Measurements from ENCODE around the gene EXT2.

EXT2 gene

GRCh38 chr11:44138980-44139379 lies 43.5 kb downstream of the EXT2 start:
- Histone ChIP-seq H3K4me1 (ENCODE audit: control insufficient read depth in 5 of 5, insufficient read depth in 5 of 5, low read length in 5 of 5) (peaks cover 1 to 35% (median 32%) of the 10 kb centered on the region in 5 donors), H3K9me3 (ENCODE audit: control insufficient read depth in 5 of 5, low read length in 5 of 5) (no peaks in the 10 kb centered on the region), H3K27ac (ENCODE audit: low read depth, low read length) (peak overlapping the region; percentile 70), H3K27me3 (ENCODE audit: control insufficient read depth in 5 of 5, insufficient read depth in 4 of 5, low read length in 5 of 5) (no peaks in the 10 kb centered on the region), H3K36me3 (ENCODE audit: control insufficient read depth in 5 of 5, insufficient read depth in 5 of 5, low read length in 5 of 5) (peaks cover 0 to 8% (median 5%) of the 10 kb centered on the region in 5 donors), H3K4me3 (ENCODE audit: low read depth in 1 of 5, low read length in 5 of 5) (no peak overlapping the region), H3K9ac (ENCODE audit: low read length in 5 of 5) (no peak overlapping the region)

- Histone ChIP-seq H3K9ac (ENCODE audit: low read length in 5 of 5) (peak overlapping the region in 3 of 5 donors; percentile 17 to 69 (median 57)), H3K4me3 (ENCODE audit: low read depth in 1 of 5, low read length in 5 of 5) (peak overlapping the region in 1 of 5 donors; percentile 11), H3K9me3 (ENCODE audit: control insufficient read depth in 5 of 5, low read length in 5 of 5) (no peaks in the 10 kb centered on the region), H3K36me3 (ENCODE audit: control insufficient read depth in 5 of 5, insufficient read depth in 5 of 5, low read length in 5 of 5) (peaks cover 0 to 8% (median 2%) of the 10 kb centered on the region in 5 donors), H3K27ac (ENCODE audit: low read depth, low read length) (peak overlapping the region; percentile 70), H3K27me3 (ENCODE audit: control insufficient read depth in 5 of 5, insufficient read depth in 4 of 5, low read length in 5 of 5) (no peaks in the 10 kb centered on the region), H3K4me1 (ENCODE audit: control insufficient read depth in 5 of 5, insufficient read depth in 5 of 5, low read length in 5 of 5) (peaks cover 3 to 43% (median 39%) of the 10 kb centered on the region in 5 donors)
Observed at GRCh38 chr11:44139565-44140330, 44.3 kb downstream of the EXT2 start.

GRCh38 chr11:44140372-44140771 lies 44.9 kb downstream of the EXT2 start:
- H3K27me3 ChIP-seq (ENCODE audit: control insufficient read depth in 5 of 5, insufficient read depth in 4 of 5, low read length in 5 of 5), result no peaks in the 10 kb centered on the region
- H3K4me3 ChIP-seq (ENCODE audit: low read depth in 1 of 5, low read length in 5 of 5), result no peak overlapping the region
- no peaks in the 10 kb centered on the region for H3K9me3 ChIP-seq (ENCODE audit: control insufficient read depth in 5 of 5, low read length in 5 of 5)
- peaks cover 0 to 8% (median 0%) of the 10 kb centered on the region in 5 donors for H3K36me3 ChIP-seq (ENCODE audit: control insufficient read depth in 5 of 5, insufficient read depth in 5 of 5, low read length in 5 of 5)
- H3K4me1 ChIP-seq (ENCODE audit: control insufficient read depth in 5 of 5, insufficient read depth in 5 of 5, low read length in 5 of 5), result peaks cover 3 to 47% (median 45%) of the 10 kb centered on the region in 5 donors
- peak overlapping the region in 1 of 5 donors; percentile 19 for H3K9ac ChIP-seq (ENCODE audit: low read length in 5 of 5)
- H3K27ac ChIP-seq (ENCODE audit: low read depth, low read length), result peak overlapping the region; percentile 70

DNA sequence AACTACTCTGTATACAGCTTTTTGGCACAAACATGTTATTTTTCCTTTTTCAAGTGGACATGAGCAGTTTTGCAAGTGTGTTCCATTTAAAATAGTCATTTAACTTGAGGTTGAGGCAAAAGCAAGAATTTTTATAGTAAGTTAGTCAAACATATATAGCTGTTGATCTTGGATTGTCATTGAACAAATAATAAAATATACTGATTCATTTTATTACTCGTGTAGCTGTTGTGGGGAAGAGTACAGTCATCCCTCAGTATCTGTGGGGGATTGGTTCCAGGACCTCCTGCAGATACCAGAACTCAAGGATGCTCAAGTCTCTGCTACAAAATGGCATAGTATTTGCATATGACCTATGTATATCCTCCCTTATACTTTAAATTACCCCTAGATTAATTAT lies 45.3 kb downstream of the EXT2 start:
- Histone ChIP-seq H3K4me3 (ENCODE audit: low read depth in 1 of 5, low read length in 5 of 5) (no peak overlapping the region), H3K27ac (ENCODE audit: low read depth, low read length) (no peak overlapping the region), H3K9ac (ENCODE audit: low read length in 5 of 5) (no peak overlapping the region), H3K4me1 (ENCODE audit: control insufficient read depth in 5 of 5, insufficient read depth in 5 of 5, low read length in 5 of 5) (peaks cover 3 to 48% (median 45%) of the 10 kb centered on the region in 5 donors), H3K36me3 (ENCODE audit: control insufficient read depth in 5 of 5, insufficient read depth in 5 of 5, low read length in 5 of 5) (peaks cover 0 to 9% (median 0%) of the 10 kb centered on the region in 5 donors), H3K27me3 (ENCODE audit: control insufficient read depth in 5 of 5, insufficient read depth in 4 of 5, low read length in 5 of 5) (no peaks in the 10 kb centered on the region), H3K9me3 (ENCODE audit: control insufficient read depth in 5 of 5, low read length in 5 of 5) (no peaks in the 10 kb centered on the region)

DNA sequence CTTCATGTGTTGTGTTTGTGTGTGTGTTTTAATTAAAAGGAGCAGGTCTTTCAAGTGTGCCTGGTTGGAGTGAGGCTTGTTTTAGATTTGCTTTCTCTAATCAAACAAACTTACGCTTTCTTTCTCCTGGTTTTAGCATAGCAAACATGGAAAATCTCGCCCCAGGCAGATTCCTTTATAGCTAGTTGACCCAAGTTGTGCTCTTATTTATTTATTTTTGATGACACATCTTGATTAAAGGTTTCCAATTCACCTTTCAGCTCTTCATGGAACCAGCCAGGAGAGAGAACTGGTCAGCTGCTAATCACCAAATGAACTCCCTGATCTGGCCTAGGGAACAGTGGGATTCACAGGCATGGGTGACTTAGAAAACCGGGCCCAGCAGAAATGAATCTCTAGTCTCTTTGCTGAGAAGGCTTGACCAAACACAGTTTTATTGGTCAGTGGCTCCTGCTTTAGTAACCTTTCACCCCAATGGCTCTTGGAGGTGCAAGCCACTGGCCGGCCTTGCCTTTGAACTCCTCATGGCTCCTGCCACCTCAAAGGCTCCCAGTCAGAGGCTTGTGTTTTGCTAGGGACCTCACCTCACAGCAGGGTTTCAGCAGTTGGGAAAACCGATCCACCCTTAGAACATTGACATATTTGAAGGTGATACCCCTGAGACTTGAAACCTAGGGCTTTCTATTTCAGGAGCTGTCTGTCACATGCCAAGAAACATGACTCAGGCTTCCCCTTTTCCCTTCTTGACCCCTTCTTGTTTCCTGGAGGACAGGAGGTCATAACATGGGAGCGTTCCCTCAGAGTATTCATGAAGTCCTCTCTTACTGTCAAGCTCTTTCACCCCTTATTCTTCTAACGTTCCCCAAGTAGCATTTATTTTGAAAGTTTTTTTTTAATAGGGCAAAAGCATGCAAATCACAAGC lies 48.8 kb downstream of the EXT2 start:
- H3K27me3 ChIP-seq (ENCODE audit: control insufficient read depth in 5 of 5, insufficient read depth in 4 of 5, low read length in 5 of 5), result no peaks in the 10 kb centered on the region
- no peak overlapping the region for H3K4me3 ChIP-seq (ENCODE audit: low read depth in 1 of 5, low read length in 5 of 5)
- H3K27ac ChIP-seq (ENCODE audit: low read depth, low read length), result no peak overlapping the region
- no peaks in the 10 kb centered on the region for H3K9me3 ChIP-seq (ENCODE audit: control insufficient read depth in 5 of 5, low read length in 5 of 5)
- H3K36me3 ChIP-seq (ENCODE audit: control insufficient read depth in 5 of 5, insufficient read depth in 5 of 5, low read length in 5 of 5), result peaks cover 0 to 15% (median 6%) of the 10 kb centered on the region in 5 donors
- peaks cover 3 to 28% (median 24%) of the 10 kb centered on the region in 5 donors for H3K4me1 ChIP-seq (ENCODE audit: control insufficient read depth in 5 of 5, insufficient read depth in 5 of 5, low read length in 5 of 5)
- H3K9ac ChIP-seq (ENCODE audit: low read length in 5 of 5), result no peak overlapping the region

DNA sequence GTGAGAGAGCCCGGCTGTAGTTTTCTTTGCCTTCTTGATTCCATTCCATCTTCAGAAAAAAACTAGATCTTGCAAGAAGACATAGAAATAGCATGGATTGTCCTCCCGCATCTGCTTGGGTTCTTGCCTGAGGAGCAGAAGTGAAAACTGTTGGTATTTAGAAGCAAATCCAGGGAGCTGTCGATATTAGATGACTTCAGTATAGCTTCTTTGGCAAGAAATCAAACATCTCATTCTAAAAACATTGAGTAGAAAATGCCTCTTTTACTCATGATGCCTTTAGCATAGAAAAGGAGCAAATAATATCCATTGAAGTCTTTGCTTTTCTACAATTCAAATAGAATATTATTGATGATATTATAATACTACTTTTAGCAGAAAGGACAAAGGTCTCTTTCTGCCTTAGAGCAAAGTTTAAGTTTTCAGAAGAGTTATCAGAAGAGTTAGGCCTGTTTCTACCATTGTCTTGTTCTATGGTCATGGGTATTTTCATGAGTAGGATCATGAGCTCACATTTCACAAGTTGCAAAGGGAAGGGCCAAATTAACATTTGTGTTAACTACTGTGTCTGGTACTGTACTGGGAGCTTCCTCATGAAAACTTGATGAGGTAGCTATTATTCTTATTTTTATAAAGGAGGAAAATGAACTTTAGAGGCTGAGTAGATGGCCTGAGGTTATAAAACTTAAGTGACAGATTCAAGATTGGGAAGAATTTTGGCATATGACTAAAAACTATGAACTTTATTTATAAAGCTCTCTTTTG lies 49.7 kb downstream of the EXT2 start:
- H3K4me1 ChIP-seq (ENCODE audit: control insufficient read depth in 5 of 5, insufficient read depth in 5 of 5, low read length in 5 of 5), result peaks cover 1 to 19% (median 15%) of the 10 kb centered on the region in 5 donors
- H3K27ac ChIP-seq (ENCODE audit: low read depth, low read length), result no peak overlapping the region
- no peak overlapping the region for H3K4me3 ChIP-seq (ENCODE audit: low read depth in 1 of 5, low read length in 5 of 5)
- no peak overlapping the region for H3K9ac ChIP-seq (ENCODE audit: low read length in 5 of 5)
- H3K27me3 ChIP-seq (ENCODE audit: control insufficient read depth in 5 of 5, insufficient read depth in 4 of 5, low read length in 5 of 5), result no peaks in the 10 kb centered on the region
- H3K9me3 ChIP-seq (ENCODE audit: control insufficient read depth in 5 of 5, low read length in 5 of 5), result no peaks in the 10 kb centered on the region
- H3K36me3 ChIP-seq (ENCODE audit: control insufficient read depth in 5 of 5, insufficient read depth in 5 of 5, low read length in 5 of 5), result peaks cover 0 to 15% (median 6%) of the 10 kb centered on the region in 5 donors

DNA sequence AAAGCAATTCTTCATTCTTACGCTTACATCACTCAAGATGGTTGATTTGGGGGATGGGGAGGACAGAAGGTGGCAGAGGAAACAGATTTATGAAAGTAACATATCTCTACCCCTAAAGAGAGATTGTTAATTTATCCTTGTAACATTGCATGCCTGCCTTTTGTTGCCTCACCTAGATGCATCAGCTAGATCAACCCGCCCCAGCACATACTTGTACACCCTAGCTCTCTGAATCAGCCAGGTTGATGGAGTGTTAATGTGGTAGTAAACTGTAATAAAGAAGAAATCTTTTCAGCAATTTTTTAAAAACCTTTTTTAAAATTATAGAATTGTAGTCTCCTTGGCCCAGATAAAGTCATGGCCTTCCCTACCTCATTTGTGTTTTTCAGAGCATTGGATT lies 51.5 kb downstream of the EXT2 start:
- H3K4me3 ChIP-seq (ENCODE audit: low read depth in 1 of 5, low read length in 5 of 5), result no peak overlapping the region
- no peak overlapping the region for H3K9ac ChIP-seq (ENCODE audit: low read length in 5 of 5)

GRCh38 chr11:44147751-44148150 lies 52.3 kb downstream of the EXT2 start:
- Histone ChIP-seq H3K9ac (ENCODE audit: low read length in 5 of 5) (no peak overlapping the region), H3K27me3 (ENCODE audit: control insufficient read depth in 5 of 5, insufficient read depth in 4 of 5, low read length in 5 of 5) (no peaks in the 10 kb centered on the region), H3K27ac (ENCODE audit: low read depth, low read length) (no peak overlapping the region), H3K4me3 (ENCODE audit: low read depth in 1 of 5, low read length in 5 of 5) (no peak overlapping the region), H3K4me1 (ENCODE audit: control insufficient read depth in 5 of 5, insufficient read depth in 5 of 5, low read length in 5 of 5) (peaks cover 1 to 17% (median 12%) of the 10 kb centered on the region in 5 donors), H3K9me3 (ENCODE audit: control insufficient read depth in 5 of 5, low read length in 5 of 5) (peaks cover 0 to 2% (median 0%) of the 10 kb centered on the region in 5 donors), H3K36me3 (ENCODE audit: control insufficient read depth in 5 of 5, insufficient read depth in 5 of 5, low read length in 5 of 5) (peaks cover 5 to 18% (median 16%) of the 10 kb centered on the region in 5 donors)

More for the DNA sequence above, 51.5 kb downstream of the EXT2 start:
- Histone ChIP-seq H3K9me3 (ENCODE audit: control insufficient read depth in 5 of 5, low read length in 5 of 5) (no peaks in the 10 kb centered on the region), H3K27me3 (ENCODE audit: control insufficient read depth in 5 of 5, insufficient read depth in 4 of 5, low read length in 5 of 5) (no peaks in the 10 kb centered on the region), H3K27ac (ENCODE audit: low read depth, low read length) (no peak overlapping the region), H3K36me3 (ENCODE audit: control insufficient read depth in 5 of 5, insufficient read depth in 5 of 5, low read length in 5 of 5) (peaks cover 5 to 18% (median 16%) of the 10 kb centered on the region in 5 donors), H3K4me1 (ENCODE audit: control insufficient read depth in 5 of 5, insufficient read depth in 5 of 5, low read length in 5 of 5) (peaks cover 1 to 17% (median 12%) of the 10 kb centered on the region in 5 donors)

DNA sequence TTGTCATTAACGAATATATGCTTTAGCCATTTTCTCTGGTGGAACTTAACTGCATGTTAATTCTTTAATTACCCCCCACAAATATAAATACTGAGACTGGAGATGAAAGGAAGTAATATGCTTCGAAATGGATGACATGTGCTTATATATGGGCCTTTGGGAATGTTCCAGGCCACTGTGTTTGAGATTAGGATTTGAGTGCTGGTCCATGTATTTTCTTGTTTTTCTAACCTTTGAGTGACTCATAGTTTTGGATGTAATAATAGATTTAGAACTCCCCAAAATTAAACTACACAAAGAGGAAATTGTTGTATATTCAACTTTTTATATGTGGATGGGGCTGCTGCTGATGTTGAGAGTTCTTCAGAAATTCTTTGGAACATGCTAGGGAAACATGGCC lies 54.2 kb downstream of the EXT2 start:
- H3K4me1 ChIP-seq (ENCODE audit: control insufficient read depth in 5 of 5, insufficient read depth in 5 of 5, low read length in 5 of 5), result peaks cover 0 to 10% (median 5%) of the 10 kb centered on the region in 5 donors
- peaks cover 5 to 20% (median 12%) of the 10 kb centered on the region in 5 donors for H3K36me3 ChIP-seq (ENCODE audit: control insufficient read depth in 5 of 5, insufficient read depth in 5 of 5, low read length in 5 of 5)
- no peak overlapping the region for H3K27ac ChIP-seq (ENCODE audit: low read depth, low read length)
- no peak overlapping the region for H3K4me3 ChIP-seq (ENCODE audit: low read depth in 1 of 5, low read length in 5 of 5)
- no peak overlapping the region for H3K9ac ChIP-seq (ENCODE audit: low read length in 5 of 5)
- no peaks in the 10 kb centered on the region for H3K27me3 ChIP-seq (ENCODE audit: control insufficient read depth in 5 of 5, insufficient read depth in 4 of 5, low read length in 5 of 5)
- peaks cover 0 to 3% (median 0%) of the 10 kb centered on the region in 5 donors for H3K9me3 ChIP-seq (ENCODE audit: control insufficient read depth in 5 of 5, low read length in 5 of 5)

Data from subcutaneous abdominal adipose tissue (tissue), 5 donors.